HepG2 (cell line): ENCODE results near the gene VPS18.

Experiments
- EED ChIP-seq: sonication (generic); formaldehyde crosslinking; IDR thresholded peaks from 2 replicates; pipeline ENCODE4 v1.5.0; 2020; ENCODE audit warnings: mild to moderate bottlenecking, missing genetic modification reagents
- KDM2A ChIP-seq: sonication (generic); formaldehyde crosslinking; IDR thresholded peaks from 2 replicates; pipeline ENCODE4 v1.4.0; 2020; ENCODE audit warnings: low read depth, missing genetic modification reagents, borderline replicate concordance
- MYNN ChIP-seq: sonication (generic); formaldehyde crosslinking; IDR thresholded peaks from 2 replicates; pipeline ENCODE4 v1.4.0; 2020; ENCODE audit warnings: mild to moderate bottlenecking, low read depth, missing genetic modification reagents
- PHF21A ChIP-seq: sonication (generic); formaldehyde crosslinking; IDR thresholded peaks from 2 replicates; pipeline ENCODE4 v1.5.0; 2020; ENCODE audit warnings: mild to moderate bottlenecking, missing genetic modification reagents
- PITX1 ChIP-seq: sonication (generic); formaldehyde crosslinking; IDR thresholded peaks from 2 replicates; pipeline ENCODE4 v1.5.1; 2020; ENCODE audit warnings: mild to moderate bottlenecking, missing genetic modification reagents
- POLR2AphosphoS5 ChIP-seq: IDR thresholded peaks from 2 replicates; pipeline ENCODE4 v1.6.1; 2012; ENCODE audit warnings: low read depth, low read length
- ZSCAN20 ChIP-seq: sonication (generic); formaldehyde crosslinking; IDR thresholded peaks from 2 replicates; pipeline ENCODE4 v1.4.0; 2020; ENCODE audit warnings: missing genetic modification reagents, mild to moderate bottlenecking, borderline replicate concordance
- TF ChIP-seq, protein P1 (sequence below): sonication (generic); formaldehyde crosslinking; IDR thresholded peaks from 2 replicates; pipeline ENCODE4 v1.5.0; 2020; ENCODE audit warnings: mild to moderate bottlenecking, missing genetic modification reagents, moderate library complexity
- TF ChIP-seq, protein P2 (sequence below): IDR thresholded peaks from 2 replicates; pipeline ENCODE4 v1.6.1; 2016
- TF ChIP-seq, protein P3 (sequence below): sonication (generic); formaldehyde crosslinking; IDR thresholded peaks from 2 replicates; pipeline ENCODE4 v1.4.0; 2020; ENCODE audit warnings: missing genetic modification reagents
- TF ChIP-seq, protein P4 (sequence below): sonication (generic); formaldehyde crosslinking; IDR thresholded peaks from one replicate; pipeline ENCODE4 v1.5.1; 2020; ENCODE audit warnings: mild to moderate bottlenecking, missing genetic modification reagents; ENCODE audit errors: not compliant biosample characterization
- TF ChIP-seq, protein P5 (sequence below): sonication (generic); formaldehyde crosslinking; conservative IDR thresholded peaks from 2 replicates; pipeline ENCODE4 v1.8.1; 2023; ENCODE audit warnings: missing genetic modification reagents
- TF ChIP-seq, protein P6 (sequence below): sonication (generic); formaldehyde crosslinking; IDR thresholded peaks from 2 replicates; pipeline ENCODE4 v1.4.0; 2020; ENCODE audit warnings: missing genetic modification reagents
- TF ChIP-seq, protein P7 (sequence below): sonication (generic); formaldehyde crosslinking; IDR thresholded peaks from 2 replicates; pipeline ENCODE4 v1.9.0; 2022; ENCODE audit warnings: low read depth, missing genetic modification reagents

DNA sequence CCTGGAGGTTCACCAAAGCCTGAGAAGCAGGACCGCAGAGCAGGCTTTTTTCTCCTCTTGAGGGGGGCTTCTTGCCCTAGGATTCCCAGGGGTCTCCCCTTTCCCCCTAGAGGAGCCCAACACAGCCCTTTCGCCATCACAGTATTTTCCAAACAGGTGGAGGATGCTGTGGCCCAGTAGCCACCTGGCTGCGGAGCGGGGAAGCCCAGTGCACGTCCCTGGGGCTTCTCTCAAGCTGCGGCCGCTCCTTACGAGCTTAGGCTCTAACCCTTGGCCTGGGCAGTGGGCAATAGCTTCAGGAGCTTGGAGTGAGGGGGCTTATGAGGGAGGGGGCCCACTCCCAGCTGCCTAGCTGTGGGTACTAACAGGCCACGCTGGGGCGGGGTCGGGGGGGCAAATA lies 23.3 kb downstream of the VPS18 start:
- TF ChIP-seq MYNN (CRISPR knock-in tag) (no peak), PITX1 (CRISPR knock-in tag) (no peak), KDM2A (CRISPR knock-in tag) (no peak), ZSCAN20 (CRISPR knock-in tag) (no peak), EED (CRISPR knock-in tag) (no peak), POLR2AphosphoS5 (no peak), PHF21A (CRISPR knock-in tag) (no peak)
- TF ChIP-seq, protein P1, sequence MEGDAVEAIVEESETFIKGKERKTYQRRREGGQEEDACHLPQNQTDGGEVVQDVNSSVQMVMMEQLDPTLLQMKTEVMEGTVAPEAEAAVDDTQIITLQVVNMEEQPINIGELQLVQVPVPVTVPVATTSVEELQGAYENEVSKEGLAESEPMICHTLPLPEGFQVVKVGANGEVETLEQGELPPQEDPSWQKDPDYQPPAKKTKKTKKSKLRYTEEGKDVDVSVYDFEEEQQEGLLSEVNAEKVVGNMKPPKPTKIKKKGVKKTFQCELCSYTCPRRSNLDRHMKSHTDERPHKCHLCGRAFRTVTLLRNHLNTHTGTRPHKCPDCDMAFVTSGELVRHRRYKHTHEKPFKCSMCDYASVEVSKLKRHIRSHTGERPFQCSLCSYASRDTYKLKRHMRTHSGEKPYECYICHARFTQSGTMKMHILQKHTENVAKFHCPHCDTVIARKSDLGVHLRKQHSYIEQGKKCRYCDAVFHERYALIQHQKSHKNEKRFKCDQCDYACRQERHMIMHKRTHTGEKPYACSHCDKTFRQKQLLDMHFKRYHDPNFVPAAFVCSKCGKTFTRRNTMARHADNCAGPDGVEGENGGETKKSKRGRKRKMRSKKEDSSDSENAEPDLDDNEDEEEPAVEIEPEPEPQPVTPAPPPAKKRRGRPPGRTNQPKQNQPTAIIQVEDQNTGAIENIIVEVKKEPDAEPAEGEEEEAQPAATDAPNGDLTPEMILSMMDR (CRISPR knock-in tag), result no peak
- TF ChIP-seq, protein P2, sequence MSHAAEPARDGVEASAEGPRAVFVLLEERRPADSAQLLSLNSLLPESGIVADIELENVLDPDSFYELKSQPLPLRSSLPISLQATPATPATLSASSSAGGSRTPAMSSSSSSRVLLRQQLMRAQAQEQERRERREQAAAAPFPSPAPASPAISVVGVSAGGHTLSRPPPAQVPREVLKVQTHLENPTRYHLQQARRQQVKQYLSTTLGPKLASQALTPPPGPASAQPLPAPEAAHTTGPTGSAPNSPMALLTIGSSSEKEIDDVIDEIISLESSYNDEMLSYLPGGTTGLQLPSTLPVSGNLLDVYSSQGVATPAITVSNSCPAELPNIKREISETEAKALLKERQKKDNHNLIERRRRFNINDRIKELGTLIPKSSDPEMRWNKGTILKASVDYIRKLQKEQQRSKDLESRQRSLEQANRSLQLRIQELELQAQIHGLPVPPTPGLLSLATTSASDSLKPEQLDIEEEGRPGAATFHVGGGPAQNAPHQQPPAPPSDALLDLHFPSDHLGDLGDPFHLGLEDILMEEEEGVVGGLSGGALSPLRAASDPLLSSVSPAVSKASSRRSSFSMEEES (CRISPR knock-in tag), result no peak
- TF ChIP-seq, protein P3, sequence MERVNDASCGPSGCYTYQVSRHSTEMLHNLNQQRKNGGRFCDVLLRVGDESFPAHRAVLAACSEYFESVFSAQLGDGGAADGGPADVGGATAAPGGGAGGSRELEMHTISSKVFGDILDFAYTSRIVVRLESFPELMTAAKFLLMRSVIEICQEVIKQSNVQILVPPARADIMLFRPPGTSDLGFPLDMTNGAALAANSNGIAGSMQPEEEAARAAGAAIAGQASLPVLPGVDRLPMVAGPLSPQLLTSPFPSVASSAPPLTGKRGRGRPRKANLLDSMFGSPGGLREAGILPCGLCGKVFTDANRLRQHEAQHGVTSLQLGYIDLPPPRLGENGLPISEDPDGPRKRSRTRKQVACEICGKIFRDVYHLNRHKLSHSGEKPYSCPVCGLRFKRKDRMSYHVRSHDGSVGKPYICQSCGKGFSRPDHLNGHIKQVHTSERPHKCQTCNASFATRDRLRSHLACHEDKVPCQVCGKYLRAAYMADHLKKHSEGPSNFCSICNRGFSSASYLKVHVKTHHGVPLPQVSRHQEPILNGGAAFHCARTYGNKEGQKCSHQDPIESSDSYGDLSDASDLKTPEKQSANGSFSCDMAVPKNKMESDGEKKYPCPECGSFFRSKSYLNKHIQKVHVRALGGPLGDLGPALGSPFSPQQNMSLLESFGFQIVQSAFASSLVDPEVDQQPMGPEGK (CRISPR knock-in tag), result no peak
- TF ChIP-seq, protein P4, sequence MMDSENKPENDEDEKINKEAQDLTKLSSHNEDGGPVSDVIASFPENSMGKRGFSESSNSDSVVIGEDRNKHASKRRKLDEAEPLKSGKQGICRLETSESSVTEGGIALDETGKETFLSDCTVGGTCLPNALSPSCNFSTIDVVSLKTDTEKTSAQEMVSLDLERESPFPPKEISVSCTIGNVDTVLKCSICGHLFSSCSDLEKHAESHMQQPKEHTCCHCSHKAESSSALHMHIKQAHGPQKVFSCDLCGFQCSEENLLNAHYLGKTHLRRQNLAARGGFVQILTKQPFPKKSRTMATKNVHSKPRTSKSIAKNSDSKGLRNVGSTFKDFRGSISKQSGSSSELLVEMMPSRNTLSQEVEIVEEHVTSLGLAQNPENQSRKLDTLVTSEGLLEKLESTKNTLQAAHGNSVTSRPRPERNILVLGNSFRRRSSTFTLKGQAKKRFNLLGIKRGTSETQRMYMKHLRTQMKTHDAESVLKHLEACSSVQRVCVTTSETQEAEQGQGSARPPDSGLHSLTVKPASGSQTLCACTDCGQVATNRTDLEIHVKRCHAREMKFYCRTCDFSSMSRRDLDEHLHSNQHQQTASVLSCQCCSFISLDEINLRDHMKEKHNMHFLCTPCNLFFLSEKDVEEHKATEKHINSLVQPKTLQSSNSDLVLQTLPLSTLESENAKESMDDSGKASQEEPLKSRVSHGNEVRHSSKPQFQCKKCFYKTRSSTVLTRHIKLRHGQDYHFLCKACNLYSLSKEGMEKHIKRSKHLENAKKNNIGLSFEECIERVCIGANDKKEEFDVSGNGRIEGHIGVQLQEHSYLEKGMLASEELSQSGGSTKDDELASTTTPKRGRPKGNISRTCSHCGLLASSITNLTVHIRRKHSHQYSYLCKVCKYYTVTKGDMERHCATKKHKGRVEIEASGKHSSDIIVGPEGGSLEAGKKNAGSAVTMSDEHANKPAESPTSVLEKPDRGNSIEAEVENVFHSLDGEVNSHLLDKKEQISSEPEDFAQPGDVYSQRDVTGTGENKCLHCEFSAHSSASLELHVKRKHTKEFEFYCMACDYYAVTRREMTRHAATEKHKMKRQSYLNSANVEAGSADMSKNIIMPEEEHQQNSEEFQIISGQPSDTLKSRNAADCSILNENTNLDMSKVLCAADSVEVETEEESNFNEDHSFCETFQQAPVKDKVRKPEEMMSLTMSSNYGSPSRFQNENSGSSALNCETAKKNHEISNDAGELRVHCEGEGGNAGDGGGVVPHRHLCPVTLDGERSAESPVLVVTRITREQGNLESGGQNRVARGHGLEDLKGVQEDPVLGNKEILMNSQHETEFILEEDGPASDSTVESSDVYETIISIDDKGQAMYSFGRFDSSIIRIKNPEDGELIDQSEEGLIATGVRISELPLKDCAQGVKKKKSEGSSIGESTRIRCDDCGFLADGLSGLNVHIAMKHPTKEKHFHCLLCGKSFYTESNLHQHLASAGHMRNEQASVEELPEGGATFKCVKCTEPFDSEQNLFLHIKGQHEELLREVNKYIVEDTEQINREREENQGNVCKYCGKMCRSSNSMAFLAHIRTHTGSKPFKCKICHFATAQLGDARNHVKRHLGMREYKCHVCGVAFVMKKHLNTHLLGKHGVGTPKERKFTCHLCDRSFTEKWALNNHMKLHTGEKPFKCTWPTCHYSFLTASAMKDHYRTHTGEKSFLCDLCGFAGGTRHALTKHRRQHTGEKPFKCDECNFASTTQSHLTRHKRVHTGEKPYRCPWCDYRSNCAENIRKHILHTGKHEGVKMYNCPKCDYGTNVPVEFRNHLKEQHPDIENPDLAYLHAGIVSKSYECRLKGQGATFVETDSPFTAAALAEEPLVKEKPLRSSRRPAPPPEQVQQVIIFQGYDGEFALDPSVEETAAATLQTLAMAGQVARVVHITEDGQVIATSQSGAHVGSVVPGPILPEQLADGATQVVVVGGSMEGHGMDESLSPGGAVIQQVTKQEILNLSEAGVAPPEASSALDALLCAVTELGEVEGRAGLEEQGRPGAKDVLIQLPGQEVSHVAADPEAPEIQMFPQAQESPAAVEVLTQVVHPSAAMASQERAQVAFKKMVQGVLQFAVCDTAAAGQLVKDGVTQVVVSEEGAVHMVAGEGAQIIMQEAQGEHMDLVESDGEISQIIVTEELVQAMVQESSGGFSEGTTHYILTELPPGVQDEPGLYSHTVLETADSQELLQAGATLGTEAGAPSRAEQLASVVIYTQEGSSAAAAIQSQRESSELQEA, result no peak
- TF ChIP-seq, protein P5, sequence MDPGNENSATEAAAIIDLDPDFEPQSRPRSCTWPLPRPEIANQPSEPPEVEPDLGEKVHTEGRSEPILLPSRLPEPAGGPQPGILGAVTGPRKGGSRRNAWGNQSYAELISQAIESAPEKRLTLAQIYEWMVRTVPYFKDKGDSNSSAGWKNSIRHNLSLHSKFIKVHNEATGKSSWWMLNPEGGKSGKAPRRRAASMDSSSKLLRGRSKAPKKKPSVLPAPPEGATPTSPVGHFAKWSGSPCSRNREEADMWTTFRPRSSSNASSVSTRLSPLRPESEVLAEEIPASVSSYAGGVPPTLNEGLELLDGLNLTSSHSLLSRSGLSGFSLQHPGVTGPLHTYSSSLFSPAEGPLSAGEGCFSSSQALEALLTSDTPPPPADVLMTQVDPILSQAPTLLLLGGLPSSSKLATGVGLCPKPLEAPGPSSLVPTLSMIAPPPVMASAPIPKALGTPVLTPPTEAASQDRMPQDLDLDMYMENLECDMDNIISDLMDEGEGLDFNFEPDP (CRISPR knock-in tag), result no peak
- TF ChIP-seq, protein P6, sequence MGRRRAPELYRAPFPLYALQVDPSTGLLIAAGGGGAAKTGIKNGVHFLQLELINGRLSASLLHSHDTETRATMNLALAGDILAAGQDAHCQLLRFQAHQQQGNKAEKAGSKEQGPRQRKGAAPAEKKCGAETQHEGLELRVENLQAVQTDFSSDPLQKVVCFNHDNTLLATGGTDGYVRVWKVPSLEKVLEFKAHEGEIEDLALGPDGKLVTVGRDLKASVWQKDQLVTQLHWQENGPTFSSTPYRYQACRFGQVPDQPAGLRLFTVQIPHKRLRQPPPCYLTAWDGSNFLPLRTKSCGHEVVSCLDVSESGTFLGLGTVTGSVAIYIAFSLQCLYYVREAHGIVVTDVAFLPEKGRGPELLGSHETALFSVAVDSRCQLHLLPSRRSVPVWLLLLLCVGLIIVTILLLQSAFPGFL (CRISPR knock-in tag), result no peak
- TF ChIP-seq, protein P7, sequence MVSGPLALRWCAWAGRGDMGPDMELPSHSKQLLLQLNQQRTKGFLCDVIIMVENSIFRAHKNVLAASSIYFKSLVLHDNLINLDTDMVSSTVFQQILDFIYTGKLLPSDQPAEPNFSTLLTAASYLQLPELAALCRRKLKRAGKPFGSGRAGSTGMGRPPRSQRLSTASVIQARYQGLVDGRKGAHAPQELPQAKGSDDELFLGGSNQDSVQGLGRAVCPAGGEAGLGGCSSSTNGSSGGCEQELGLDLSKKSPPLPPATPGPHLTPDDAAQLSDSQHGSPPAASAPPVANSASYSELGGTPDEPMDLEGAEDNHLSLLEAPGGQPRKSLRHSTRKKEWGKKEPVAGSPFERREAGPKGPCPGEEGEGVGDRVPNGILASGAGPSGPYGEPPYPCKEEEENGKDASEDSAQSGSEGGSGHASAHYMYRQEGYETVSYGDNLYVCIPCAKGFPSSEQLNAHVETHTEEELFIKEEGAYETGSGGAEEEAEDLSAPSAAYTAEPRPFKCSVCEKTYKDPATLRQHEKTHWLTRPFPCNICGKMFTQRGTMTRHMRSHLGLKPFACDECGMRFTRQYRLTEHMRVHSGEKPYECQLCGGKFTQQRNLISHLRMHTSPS (CRISPR knock-in tag), result no peak
